Thoracic aorta (tissue), 2 donors: ENCODE data around the gene GRM8. TPM values are rescaled to one million over a fixed set of nuclear protein-coding genes. Genes with fewer than 3 reads are reported as not detected.

Experiments
- ATAC-seq: fragments of 150-250 bp; one replicate; pipeline ENCODE4 v1.8.0; 2017; ENCODE audit warnings: low read depth; ENCODE audit not compliant: insufficient number of reproducible peaks, low FRiP score
- DNase-seq: peaks from one replicate; pipeline ENCODE4 v3.0.0-alpha.2; 2020; ENCODE audit warnings: low spot score
- H3K27ac ChIP-seq, 2 donors: fragments of 200-600 bp; sonication (generic); 1 replicate in 1 of 2; 2 replicates in 1 of 2; pipeline ENCODE4 v1.5.1; 2016; ENCODE audit warnings: mild to moderate bottlenecking in 2 of 2, moderate library complexity in 2 of 2
- H3K27me3 ChIP-seq: fragments of 200-600 bp; sonication (generic); replicated peaks from 2 replicates; pipeline ENCODE4 v1.6.0; 2016; ENCODE audit warnings: mild to moderate bottlenecking; ENCODE audit not compliant: insufficient read depth
- H3K36me3 ChIP-seq: fragments of 200-600 bp; sonication (generic); one replicate; pipeline ENCODE4 v1.5.1; 2016
- H3K4me1 ChIP-seq, 2 donors: fragments of 200-600 bp; sonication (generic); 1 replicate in 1 of 2; 2 replicates in 1 of 2; pipeline versions ENCODE4 v1.5.1 to v1.6.0; 2016; ENCODE audit warnings: low read depth in 2 of 2, mild to moderate bottlenecking in 1 of 2; ENCODE audit not compliant: control insufficient read depth in 1 of 2
- H3K4me3 ChIP-seq: fragments of 200-600 bp; sonication (generic); 2 replicates; pipeline ENCODE4 v1.5.1; 2016; ENCODE audit warnings: mild to moderate bottlenecking
- H3K9me3 ChIP-seq: fragments of 200-600 bp; sonication (generic); 2 replicates; pipeline ENCODE4 v1.5.1; 2016
- CTCF ChIP-seq: fragments of 200-600 bp; sonication (generic); IDR thresholded peaks from one replicate; pipeline ENCODE4 v1.5.1; 2019; ENCODE audit warnings: antibody characterized with exemption
- total RNA-seq, 2 donors: library from RNA; depleted of rRNA; stranded (reverse); fragments of >200 nt; gene quantifications; one replicate each; pipeline versions ENCODE4 v1.1.0 to v1.2.3, GENCODE V29; 2016

Gene GRM8
- total RNA-seq, 2 donors from 2014 or later = not detected

GRCh38 chr7:126843883-126844282, 408.9 kb downstream of the GRM8 start:
- H3K36me3 ChIP-seq = no peaks in the 10 kb centered on the region
- no peak for ATAC-seq

GRCh38 chr7:126843336-126843735, 409.4 kb downstream of the GRM8 start:
- Histone ChIP-seq H3K27ac (no peak overlapping the region), H3K27me3 (no peaks in the 10 kb centered on the region), H3K9me3 (no peaks in the 10 kb centered on the region), H3K4me1 (no peaks in the 10 kb centered on the region), H3K4me3 (no peak overlapping the region), H3K36me3 (no peaks in the 10 kb centered on the region)
- no peak for ATAC-seq
- TF ChIP-seq CTCF = no peak
- DNase-seq = no peak

More at GRCh38 chr7:126843883-126844282, 408.9 kb downstream of the GRM8 start:
- no peaks in the 10 kb centered on the region for H3K9me3 ChIP-seq
- TF ChIP-seq CTCF = no peak
- H3K4me3 ChIP-seq = no peak overlapping the region
- no peak for DNase-seq
- H3K4me1 ChIP-seq = no peaks in the 10 kb centered on the region
- no peak overlapping the region for H3K27ac ChIP-seq
- no peaks in the 10 kb centered on the region for H3K27me3 ChIP-seq

- Histone ChIP-seq H3K27me3 (no peaks in the 10 kb centered on the region), H3K27ac (no peak overlapping the region), H3K4me3 (no peak overlapping the region), H3K4me1 (no peaks in the 10 kb centered on the region), H3K9me3 (no peaks in the 10 kb centered on the region), H3K36me3 (no peaks in the 10 kb centered on the region)
- no peak for TF ChIP-seq CTCF
- ATAC-seq = no peak
- DNase-seq = no peak
These were observed 410.3 kb downstream of the GRM8 start for GRCh38 chr7:126842451-126842850.

GRCh38 chr7:126840869-126841268, 411.9 kb downstream of the GRM8 start:
- no peak overlapping the region for H3K4me3 ChIP-seq
- no peak for ATAC-seq

GRCh38 chr7:126839624-126840023, 413.1 kb downstream of the GRM8 start:
- Histone ChIP-seq H3K9me3 (no peaks in the 10 kb centered on the region), H3K27ac (no peak overlapping the region), H3K4me3 (no peak overlapping the region), H3K4me1 (no peaks in the 10 kb centered on the region), H3K27me3 (no peaks in the 10 kb centered on the region), H3K36me3 (no peaks in the 10 kb centered on the region)
- ATAC-seq (no peak), DNase-seq (no peak)
- TF ChIP-seq CTCF = no peak

More at GRCh38 chr7:126840869-126841268, 411.9 kb downstream of the GRM8 start:
- no peak overlapping the region for H3K27ac ChIP-seq
- no peak for TF ChIP-seq CTCF
- no peaks in the 10 kb centered on the region for H3K36me3 ChIP-seq
- H3K4me1 ChIP-seq = no peaks in the 10 kb centered on the region
- no peaks in the 10 kb centered on the region for H3K9me3 ChIP-seq
- DNase-seq = no peak
- no peaks in the 10 kb centered on the region for H3K27me3 ChIP-seq
